SK-N-SH (cell line): ENCODE data around the gene FAM131A. TPM values are rescaled to one million over a fixed set of nuclear protein-coding genes. Genes with fewer than 3 reads are reported as not detected.
A peak's percentile ranks its signal among the peaks of the same experiment; 100 is the strongest.
"Not testable (repeated sequence)": the region's sequence is repeated elsewhere in the genome, so short reads cannot be mapped to it uniquely, and the experiment has no call there.

Experiments used
- CTCF ChIA-PET: fragments of 300-600, 350-600 bp; formaldehyde crosslinking; extraction: SDS; loops from one replicate; lab custom pipeline; 2021; lab: Yijun Ruan, JAX
- POLR2A ChIA-PET: fragments of 350-600 bp; sonication (Branson Sonifier 250); formaldehyde crosslinking; extraction: SDS; loops from one replicate; lab custom pipeline; 2020; ENCODE audit warnings: antibody characterized with exemption, inconsistent platforms; lab: Yijun Ruan, JAX
- DNase-seq: peaks from one replicate; pipeline ENCODE4 v3.0.0; 2012
- H2AFZ ChIP-seq: fragments of 200-600 bp; sonication (generic); 2 replicates; pipeline ENCODE4 v1.8.1; 2016; ENCODE audit warnings: antibody characterized with exemption, mild to moderate bottlenecking, low read depth
- H3F3A ChIP-seq: fragments of 200-600 bp; sonication (generic); replicated peaks from 2 replicates; pipeline ENCODE3; 2016; ENCODE audit warnings: antibody characterized with exemption, mild to moderate bottlenecking; ENCODE audit not compliant: insufficient read depth
- H3K27ac ChIP-seq, 2 experiments: fragments of 200-500 bp in 1 of 2; fragments of 200-600 bp in 1 of 2; sonication (Bioruptor generic) in 1 of 2; sonication (generic), shearing (Covaris generic) in 1 of 2; 2 replicates each; pipeline versions ENCODE4 v1.5.1 to v1.6.1; 2014 to 2016; ENCODE audit warnings: low read depth in 2 of 2, inconsistent platforms in 1 of 2, low read length in 1 of 2, mild to moderate bottlenecking in 1 of 2, mixed read lengths in 1 of 2
- H3K27me3 ChIP-seq: fragments of 200-600 bp; sonication (generic), shearing (Covaris generic); 2 replicates; pipeline ENCODE4 v1.6.1; 2016; ENCODE audit warnings: mixed run types; ENCODE audit not compliant: insufficient read depth
- H3K36me3 ChIP-seq, 2 experiments: fragments of 200-500 bp in 1 of 2; fragments of 200-600 bp in 1 of 2; sonication (Bioruptor generic) in 1 of 2; sonication (generic) in 1 of 2; replicated peaks in 1 of 2; 2 replicates each; pipeline versions ENCODE3 to v1.5.1; 2014 to 2016; ENCODE audit warnings: low read length in 1 of 2, mild to moderate bottlenecking in 1 of 2; ENCODE audit not compliant: insufficient read depth in 2 of 2, control insufficient read depth in 1 of 2
- H3K4me1 ChIP-seq, 2 experiments: fragments of 200-500 bp in 1 of 2; fragments of 200-600 bp in 1 of 2; sonication (Bioruptor generic) in 1 of 2; sonication (generic), shearing (Covaris generic) in 1 of 2; 2 replicates each; pipeline versions ENCODE4 v1.5.1 to v1.6.1; 2014 to 2016; ENCODE audit warnings: low read depth in 1 of 2, low read length in 1 of 2, mixed run types in 1 of 2; ENCODE audit not compliant: insufficient read depth in 2 of 2, control insufficient read depth in 1 of 2
- H3K4me2 ChIP-seq: fragments of 200-600 bp; sonication (generic), shearing (Covaris generic); 2 replicates; pipeline ENCODE4 v1.6.1; 2017; ENCODE audit warnings: mixed run types
- H3K4me3 ChIP-seq, 2 experiments: fragments of 200-500 bp in 1 of 2; fragments of 200-600 bp in 1 of 2; sonication (Bioruptor generic) in 1 of 2; sonication (generic), shearing (Covaris generic) in 1 of 2; 2 replicates each; pipeline versions ENCODE4 v1.5.1 to v1.8.1; 2014 to 2016; ENCODE audit warnings: low read depth in 2 of 2, inconsistent platforms in 1 of 2, low read length in 1 of 2, mild to moderate bottlenecking in 1 of 2, mixed read lengths in 1 of 2, moderate library complexity in 1 of 2
- H3K79me2 ChIP-seq: fragments of 200-600 bp; sonication (generic); 2 replicates; pipeline ENCODE4 v1.8.1; 2017; ENCODE audit warnings: mild to moderate bottlenecking; ENCODE audit not compliant: insufficient read depth
- H3K9ac ChIP-seq: fragments of 200-600 bp; sonication (generic); 2 replicates; pipeline ENCODE4 v1.6.1; 2017; ENCODE audit warnings: mixed run types
- H3K9me2 ChIP-seq: fragments of 200-600 bp; sonication (generic); 2 replicates; pipeline ENCODE4 v1.6.1; 2017; ENCODE audit warnings: mixed run types
- H3K9me3 ChIP-seq: fragments of 200-600 bp; sonication (generic); 2 replicates; pipeline ENCODE4 v1.6.1; 2017; ENCODE audit warnings: mixed run types, mild to moderate bottlenecking, moderate library complexity
- H4K20me1 ChIP-seq: fragments of 200-600 bp; sonication (generic); 2 replicates; pipeline ENCODE4 v1.6.1; 2017; ENCODE audit warnings: mild to moderate bottlenecking, mixed run types; ENCODE audit not compliant: insufficient read depth
- CHD2 ChIP-seq: fragments of 150-350 bp; IDR thresholded peaks from 2 replicates; pipeline ENCODE4 v1.6.1; 2018; ENCODE audit warnings: low read length; ENCODE audit not compliant: partially characterized antibody
- MXI1 ChIP-seq: IDR thresholded peaks from 2 replicates; pipeline ENCODE4 v1.6.1; 2012; ENCODE audit warnings: mild to moderate bottlenecking, low read depth, low read length, improper control_type of control experiment
- NFIC ChIP-seq: IDR thresholded peaks from 2 replicates; pipeline ENCODE4 v1.4.0; 2012; ENCODE audit warnings: borderline replicate concordance
- RXRA ChIP-seq: IDR thresholded peaks from 2 replicates; pipeline ENCODE4 v1.4.0; 2012; ENCODE audit warnings: low read depth, mild to moderate bottlenecking, borderline replicate concordance
- SMC3 ChIP-seq: IDR thresholded peaks from 2 replicates; pipeline ENCODE4 v1.6.1; 2012; ENCODE audit warnings: low read depth, low read length, improper control_type of control experiment
- WGBS: methylation state at CpG from one replicate; pipeline ENCODE4 v1.1.6; 2017; ENCODE audit warnings: low lambda C conversion rate; 5-methylcytosine and 5-hydroxymethylcytosine counted together
- polyA plus RNA-seq, 3 experiments: library from polyadenylated mRNA; depleted of rRNA; stranded (reverse); fragments of >200 nt; gene quantifications; 2 replicates each; pipeline ENCODE4 v1.2.3, GENCODE V29; 2012
- TF ChIP-seq, protein P1 (sequence below): fragments of 200-600 bp; sonication (generic); IDR thresholded peaks from 2 replicates; pipeline ENCODE4 v1.6.1; 2017; ENCODE audit warnings: antibody characterized with exemption, mild to moderate bottlenecking, moderate library complexity
- TF ChIP-seq, protein P2 (sequence below): IDR thresholded peaks from 2 replicates; pipeline ENCODE4 v1.4.0; 2012; ENCODE audit warnings: low read depth, borderline replicate concordance

FAM131A gene
- polyA plus RNA-seq, 1 of the 3 experiments (the other 2 are of a cell fraction) = 31.6 TPM

DNA sequence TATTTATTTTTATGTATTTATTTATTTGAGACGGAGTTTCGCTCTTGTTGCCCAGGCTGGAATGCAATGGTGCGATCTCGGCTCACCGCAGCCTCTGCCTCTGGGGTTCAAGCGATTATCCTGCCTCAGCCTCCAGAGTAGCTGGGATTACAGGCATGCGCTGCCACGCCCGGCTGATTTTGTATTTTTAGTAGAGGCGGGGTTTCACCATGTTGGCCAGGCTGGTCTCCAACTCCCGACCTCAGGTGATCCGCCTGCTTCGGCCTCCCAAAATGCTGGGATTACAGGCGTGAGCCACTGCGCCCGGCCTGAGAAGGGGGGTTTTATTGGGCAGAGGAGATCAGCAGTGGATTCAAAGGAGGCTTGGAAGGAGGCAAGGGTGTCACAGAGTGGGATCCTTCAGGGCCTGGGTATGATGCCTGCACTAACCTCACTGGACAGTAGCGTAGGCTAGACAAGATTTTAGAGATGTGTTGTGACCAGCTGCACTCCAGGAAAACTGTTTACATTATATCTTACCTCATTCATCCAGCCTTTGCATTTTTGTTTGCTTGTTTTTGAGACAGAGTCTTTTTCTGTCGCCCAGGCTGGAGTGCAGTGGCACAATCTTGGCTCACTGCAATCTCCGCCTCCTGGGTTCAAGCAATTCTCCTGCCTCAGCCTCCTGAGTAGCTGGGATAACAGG is 2.2 kb downstream of the FAM131A start:
- H3K9me3 ChIP-seq, H3K9me2 ChIP-seq, H3K9ac ChIP-seq, H2AFZ ChIP-seq, DNase-seq, H3K27me3 ChIP-seq, H3K4me3 ChIP-seq: not testable (repeated sequence)
- ChIA-PET POLR2A (interaction anchor here (0.6 to 3.1 kb wide), 7 partner anchors 9 to 507 kb away, joined by 3 to 19 read pairs (median 6); partner anchors contain the start of genes CLCN2 and POLR2H), CTCF (interaction anchor here (0.9 to 5.2 kb wide), 6 partner anchors 9 to 443 kb away, joined by 3 to 63 read pairs (median 4); partner anchors contain the start of genes CLCN2 and POLR2H)
- peaks cover 14% of the 10 kb centered on the region; the same call in 1 of the 2 replicates for H4K20me1 ChIP-seq
- peaks cover 31 to 36% of the 10 kb centered on the region in 2 experiments; a peak in 3 of 4 replicates for H3K4me1 ChIP-seq
- WGBS = 96% methylated on average over 19 of the region's 19 CpGs
- peaks cover 60% of the 10 kb centered on the region for H3K79me2 ChIP-seq
- H3K36me3 ChIP-seq = peaks cover 7 to 31% of the 10 kb centered on the region in 2 experiments
- H3K4me2 ChIP-seq = peak overlapping the region; percentile 85
- H3K27ac ChIP-seq = peak overlapping the region in 1 of 2 experiments; percentile 90; a peak in 1 of 4 replicates
- peaks cover 18% of the 10 kb centered on the region for H3F3A ChIP-seq

- Histone ChIP-seq H3K9me2 (no peaks in the 10 kb centered on the region), H3K4me3 (no peak overlapping the region), H3K9ac (no peak overlapping the region), H3K36me3 (peaks cover 0 to 34% of the 10 kb centered on the region in 2 experiments), H3K4me2 (no peak overlapping the region), H3K27ac (no peak overlapping the region), H3K9me3 (no peaks in the 10 kb centered on the region), H4K20me1 (0 out of 2 replicates have a peak, but pooled peaks cover 5% of the 10 kb centered on the region), H2AFZ (no peak overlapping the region), H3F3A (peaks cover 4% of the 10 kb centered on the region), H3K27me3 (no peaks in the 10 kb centered on the region), H3K79me2 (peaks cover 52% of the 10 kb centered on the region), H3K4me1 (peaks cover 22% of the 10 kb centered on the region in 2 experiments; a peak in 3 of 4 replicates)
- WGBS = 95% methylated on average over 7 of the region's 7 CpGs
- DNase-seq = no peak
- CTCF ChIA-PET = interaction anchor here (2.2 to 5.3 kb wide), 2 partner anchors 12 to 36 kb away, joined by 4 to 42 read pairs; no protein-coding TSS in a partner anchor
- no peak for TF ChIP-seq RXRA
- TF ChIP-seq NFIC = no peak
- TF ChIP-seq CHD2 = no peak
- TF ChIP-seq, protein P1, sequence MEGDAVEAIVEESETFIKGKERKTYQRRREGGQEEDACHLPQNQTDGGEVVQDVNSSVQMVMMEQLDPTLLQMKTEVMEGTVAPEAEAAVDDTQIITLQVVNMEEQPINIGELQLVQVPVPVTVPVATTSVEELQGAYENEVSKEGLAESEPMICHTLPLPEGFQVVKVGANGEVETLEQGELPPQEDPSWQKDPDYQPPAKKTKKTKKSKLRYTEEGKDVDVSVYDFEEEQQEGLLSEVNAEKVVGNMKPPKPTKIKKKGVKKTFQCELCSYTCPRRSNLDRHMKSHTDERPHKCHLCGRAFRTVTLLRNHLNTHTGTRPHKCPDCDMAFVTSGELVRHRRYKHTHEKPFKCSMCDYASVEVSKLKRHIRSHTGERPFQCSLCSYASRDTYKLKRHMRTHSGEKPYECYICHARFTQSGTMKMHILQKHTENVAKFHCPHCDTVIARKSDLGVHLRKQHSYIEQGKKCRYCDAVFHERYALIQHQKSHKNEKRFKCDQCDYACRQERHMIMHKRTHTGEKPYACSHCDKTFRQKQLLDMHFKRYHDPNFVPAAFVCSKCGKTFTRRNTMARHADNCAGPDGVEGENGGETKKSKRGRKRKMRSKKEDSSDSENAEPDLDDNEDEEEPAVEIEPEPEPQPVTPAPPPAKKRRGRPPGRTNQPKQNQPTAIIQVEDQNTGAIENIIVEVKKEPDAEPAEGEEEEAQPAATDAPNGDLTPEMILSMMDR = no peak
- TF ChIP-seq SMC3 = no peak
- TF ChIP-seq, protein P2, sequence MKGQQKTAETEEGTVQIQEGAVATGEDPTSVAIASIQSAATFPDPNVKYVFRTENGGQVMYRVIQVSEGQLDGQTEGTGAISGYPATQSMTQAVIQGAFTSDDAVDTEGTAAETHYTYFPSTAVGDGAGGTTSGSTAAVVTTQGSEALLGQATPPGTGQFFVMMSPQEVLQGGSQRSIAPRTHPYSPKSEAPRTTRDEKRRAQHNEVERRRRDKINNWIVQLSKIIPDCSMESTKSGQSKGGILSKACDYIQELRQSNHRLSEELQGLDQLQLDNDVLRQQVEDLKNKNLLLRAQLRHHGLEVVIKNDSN = no peak
- no peak for TF ChIP-seq MXI1
- POLR2A ChIA-PET = no interaction called here
Measured at GRCh38 chr3:184341925-184342324, 4.5 kb downstream of the FAM131A start.
